ENCODE data around the gene HDDC3. TPM values are rescaled to one million over a fixed set of nuclear protein-coding genes. Genes with fewer than 3 reads are reported as not detected.
A peak's percentile ranks its signal among the peaks of the same experiment; 100 is the strongest.

HDDC3 gene
- total RNA-seq, 2 donors from 2014 or later: 13.5 to 29.6 TPM

DNA sequence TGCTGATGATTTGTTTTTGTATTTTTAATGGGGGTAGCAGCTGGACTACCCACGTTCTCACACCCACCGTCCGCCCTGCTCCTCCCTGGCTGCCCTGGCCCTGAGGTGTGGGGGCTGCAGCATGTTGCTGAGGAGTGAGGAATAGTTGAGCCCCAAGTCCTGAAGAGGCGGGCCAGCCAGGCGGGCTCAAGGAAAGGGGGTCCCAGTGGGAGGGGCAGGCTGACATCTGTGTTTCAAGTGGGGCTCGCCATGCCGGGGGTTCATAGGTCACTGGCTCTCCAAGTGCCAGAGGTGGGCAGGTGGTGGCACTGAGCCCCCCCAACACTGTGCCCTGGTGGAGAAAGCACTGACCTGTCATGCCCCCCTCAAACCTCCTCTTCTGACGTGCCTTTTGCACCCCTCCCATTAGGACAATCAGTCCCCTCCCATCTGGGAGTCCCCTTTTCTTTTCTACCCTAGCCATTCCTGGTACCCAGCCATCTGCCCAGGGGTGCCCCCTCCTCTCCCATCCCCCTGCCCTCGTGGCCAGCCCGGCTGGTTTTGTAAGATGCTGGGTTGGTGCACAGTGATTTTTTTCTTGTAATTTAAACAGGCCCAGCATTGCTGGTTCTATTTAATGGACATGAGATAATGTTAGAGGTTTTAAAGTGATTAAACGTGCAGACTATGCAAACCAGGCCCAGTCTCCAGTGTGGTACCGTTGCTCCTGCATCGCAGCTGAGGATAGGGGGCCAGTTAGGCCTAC lies 49.4 kb downstream of the HDDC3 start:
- H3K9ac ChIP-seq (ENCODE audit: low read depth in 2 of 2, low read length in 2 of 2): peak overlapping the region in 1 of 2 donors; percentile 80
- no peak overlapping the region for H3K4me3 ChIP-seq
- H3K27ac ChIP-seq: peak overlapping the region; percentile 89
- H3K36me3 ChIP-seq: peaks cover 5% of the 10 kb centered on the region
- TF ChIP-seq, protein P1, sequence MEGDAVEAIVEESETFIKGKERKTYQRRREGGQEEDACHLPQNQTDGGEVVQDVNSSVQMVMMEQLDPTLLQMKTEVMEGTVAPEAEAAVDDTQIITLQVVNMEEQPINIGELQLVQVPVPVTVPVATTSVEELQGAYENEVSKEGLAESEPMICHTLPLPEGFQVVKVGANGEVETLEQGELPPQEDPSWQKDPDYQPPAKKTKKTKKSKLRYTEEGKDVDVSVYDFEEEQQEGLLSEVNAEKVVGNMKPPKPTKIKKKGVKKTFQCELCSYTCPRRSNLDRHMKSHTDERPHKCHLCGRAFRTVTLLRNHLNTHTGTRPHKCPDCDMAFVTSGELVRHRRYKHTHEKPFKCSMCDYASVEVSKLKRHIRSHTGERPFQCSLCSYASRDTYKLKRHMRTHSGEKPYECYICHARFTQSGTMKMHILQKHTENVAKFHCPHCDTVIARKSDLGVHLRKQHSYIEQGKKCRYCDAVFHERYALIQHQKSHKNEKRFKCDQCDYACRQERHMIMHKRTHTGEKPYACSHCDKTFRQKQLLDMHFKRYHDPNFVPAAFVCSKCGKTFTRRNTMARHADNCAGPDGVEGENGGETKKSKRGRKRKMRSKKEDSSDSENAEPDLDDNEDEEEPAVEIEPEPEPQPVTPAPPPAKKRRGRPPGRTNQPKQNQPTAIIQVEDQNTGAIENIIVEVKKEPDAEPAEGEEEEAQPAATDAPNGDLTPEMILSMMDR (IDR thresholded peaks at IDR 0.05): no peak
- no peak for DNase-seq
- intact Hi-C loops (cut with DNase I): no loop called here
- no peaks in the 10 kb centered on the region for H3K27me3 ChIP-seq
- no peaks in the 10 kb centered on the region for H3K9me3 ChIP-seq
- H3K4me1 ChIP-seq: peaks cover 5% of the 10 kb centered on the region

DNA sequence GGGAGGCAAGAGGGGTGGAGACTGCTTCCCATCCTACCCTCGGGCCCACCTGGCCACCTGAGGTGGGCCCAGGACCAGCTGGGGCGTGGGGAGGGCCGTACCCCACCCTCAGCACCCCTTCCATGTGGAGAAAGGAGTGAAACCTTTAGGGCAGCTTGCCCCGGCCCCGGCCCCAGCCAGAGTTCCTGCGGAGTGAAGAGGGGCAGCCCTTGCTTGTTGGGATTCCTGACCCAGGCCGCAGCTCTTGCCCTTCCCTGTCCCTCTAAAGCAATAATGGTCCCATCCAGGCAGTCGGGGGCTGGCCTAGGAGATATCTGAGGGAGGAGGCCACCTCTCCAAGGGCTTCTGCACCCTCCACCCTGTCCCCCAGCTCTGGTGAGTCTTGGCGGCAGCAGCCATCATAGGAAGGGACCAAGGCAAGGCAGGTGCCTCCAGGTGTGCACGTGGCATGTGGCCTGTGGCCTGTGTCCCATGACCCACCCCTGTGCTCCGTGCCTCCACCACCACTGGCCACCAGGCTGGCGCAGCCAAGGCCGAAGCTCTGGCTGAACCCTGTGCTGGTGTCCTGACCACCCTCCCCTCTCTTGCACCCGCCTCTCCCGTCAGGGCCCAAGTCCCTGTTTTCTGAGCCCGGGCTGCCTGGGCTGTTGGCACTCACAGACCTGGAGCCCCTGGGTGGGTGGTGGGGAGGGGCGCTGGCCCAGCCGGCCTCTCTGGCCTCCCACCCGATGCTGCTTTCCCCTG lies 50.2 kb downstream of the HDDC3 start:
- H3K9ac ChIP-seq (ENCODE audit: low read depth in 2 of 2, low read length in 2 of 2): no peak overlapping the region
- peaks cover 13% of the 10 kb centered on the region for H3K36me3 ChIP-seq
- TF ChIP-seq, protein P1 (IDR thresholded peaks at IDR 0.05): no peak
- no peaks in the 10 kb centered on the region for H3K27me3 ChIP-seq
- H3K27ac ChIP-seq: no peak overlapping the region
- intact Hi-C loops (cut with DNase I): no loop called here
- DNase-seq: no peak
- H3K4me3 ChIP-seq: no peak overlapping the region
- no peaks in the 10 kb centered on the region for H3K9me3 ChIP-seq
- H3K4me1 ChIP-seq: peaks cover 5% of the 10 kb centered on the region

DNA sequence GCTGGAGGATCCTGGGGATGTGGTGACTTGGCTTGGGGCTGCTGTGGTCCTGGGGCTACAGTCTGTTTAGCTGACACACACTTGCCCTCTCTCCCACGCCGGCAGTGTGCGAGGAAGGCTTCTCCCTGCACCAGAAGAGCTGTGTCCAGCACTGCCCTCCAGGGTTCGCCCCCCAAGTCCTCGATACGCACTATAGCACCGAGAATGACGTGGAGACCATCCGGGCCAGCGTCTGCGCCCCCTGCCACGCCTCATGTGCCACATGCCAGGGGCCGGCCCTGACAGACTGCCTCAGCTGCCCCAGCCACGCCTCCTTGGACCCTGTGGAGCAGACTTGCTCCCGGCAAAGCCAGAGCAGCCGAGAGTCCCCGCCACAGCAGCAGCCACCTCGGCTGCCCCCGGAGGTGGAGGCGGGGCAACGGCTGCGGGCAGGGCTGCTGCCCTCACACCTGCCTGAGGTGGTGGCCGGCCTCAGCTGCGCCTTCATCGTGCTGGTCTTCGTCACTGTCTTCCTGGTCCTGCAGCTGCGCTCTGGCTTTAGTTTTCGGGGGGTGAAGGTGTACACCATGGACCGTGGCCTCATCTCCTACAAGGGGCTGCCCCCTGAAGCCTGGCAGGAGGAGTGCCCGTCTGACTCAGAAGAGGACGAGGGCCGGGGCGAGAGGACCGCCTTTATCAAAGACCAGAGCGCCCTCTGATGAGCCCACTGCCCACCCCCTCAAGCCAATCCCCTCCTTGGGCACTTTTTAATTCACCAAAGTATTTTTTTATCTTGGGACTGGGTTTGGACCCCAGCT lies 51.0 kb downstream of the HDDC3 start:
- TF ChIP-seq, protein P1 (IDR thresholded peaks at IDR 0.05): no peak
- Histone ChIP-seq H3K36me3 (peaks cover 20% of the 10 kb centered on the region), H3K4me3 (no peak overlapping the region), H3K27ac (no peak overlapping the region), H3K9ac (ENCODE audit: low read depth in 2 of 2, low read length in 2 of 2) (no peak overlapping the region), H3K27me3 (no peaks in the 10 kb centered on the region), H3K4me1 (peaks cover 5% of the 10 kb centered on the region), H3K9me3 (no peaks in the 10 kb centered on the region)
- DNase-seq: no peak
- intact Hi-C loops (cut with DNase I): no loop called here

DNA sequence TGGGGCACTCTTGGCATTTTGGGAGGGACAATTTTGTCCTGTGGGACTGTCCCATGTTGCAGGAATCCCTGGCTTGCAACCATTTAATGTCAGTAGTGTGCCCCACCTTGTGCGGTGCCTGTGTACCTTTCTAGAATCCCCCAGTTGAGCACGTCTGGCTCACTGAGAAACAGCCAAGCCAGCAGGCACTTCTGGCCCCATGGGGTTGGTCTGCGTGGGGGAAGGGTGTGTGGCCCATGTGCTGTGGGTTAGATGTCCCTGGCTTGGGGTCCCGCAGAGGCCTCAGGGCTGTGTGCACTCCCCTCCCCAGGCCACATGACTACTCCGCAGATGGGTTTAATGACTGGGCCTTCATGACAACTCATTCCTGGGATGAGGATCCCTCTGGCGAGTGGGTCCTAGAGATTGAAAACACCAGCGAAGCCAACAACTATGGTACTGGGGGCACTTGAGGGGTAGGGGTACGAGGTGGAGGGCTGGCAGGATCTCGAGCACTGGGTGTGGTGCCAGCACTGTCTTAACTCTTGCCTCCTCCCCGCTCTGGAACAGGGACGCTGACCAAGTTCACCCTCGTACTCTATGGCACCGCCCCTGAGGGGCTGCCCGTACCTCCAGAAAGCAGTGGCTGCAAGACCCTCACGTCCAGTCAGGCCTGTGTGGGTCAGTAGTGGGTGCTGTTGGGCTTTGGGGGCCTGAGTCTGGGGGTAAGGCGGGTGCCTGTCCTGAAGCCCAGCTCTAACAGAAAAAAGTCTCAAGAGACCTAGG lies 51.8 kb downstream of the HDDC3 start:
- Histone ChIP-seq H3K4me3 (no peak overlapping the region), H3K27ac (no peak overlapping the region), H3K27me3 (no peaks in the 10 kb centered on the region), H3K9me3 (no peaks in the 10 kb centered on the region), H3K9ac (ENCODE audit: low read depth in 2 of 2, low read length in 2 of 2) (no peak overlapping the region), H3K36me3 (peaks cover 20% of the 10 kb centered on the region), H3K4me1 (peaks cover 5% of the 10 kb centered on the region)
- TF ChIP-seq, protein P1 (IDR thresholded peaks at IDR 0.05): no peak
- intact Hi-C loops (cut with DNase I): no loop called here
- no peak for DNase-seq

Other genes starting within 250 kb of the HDDC3 start
- 10 to 100 TPM in 1 of 2 donors, 1 to 10 TPM in 1; 3.3 to 16.7 TPM for gene BLM, start 215.2 kb downstream of the HDDC3 start, total RNA-seq
- 10 to 100 TPM; 72.3 to 82.5 TPM for gene FURIN, start 64.0 kb downstream of the HDDC3 start, total RNA-seq
- 1 to 10 TPM; 6.5 to 8.8 TPM for gene FES, start 48.0 kb downstream of the HDDC3 start, total RNA-seq
- gene MAN2A2, start 29.2 kb downstream of the HDDC3 start, total RNA-seq: 10 to 100 TPM; 34.2 to 66.4 TPM
- gene UNC45A, start 2.7 kb upstream of the HDDC3 start, total RNA-seq: 10 to 100 TPM; 60.7 to 74.5 TPM
- 10 to 100 TPM; 14.8 to 33.0 TPM for gene RCCD1, start 22.3 kb upstream of the HDDC3 start, total RNA-seq
- 100 to 1,000 TPM in 1 of 2 donors, 10 to 100 TPM in 1; 44.3 to 114 TPM for gene PRC1, start 62.0 kb upstream of the HDDC3 start, total RNA-seq
- 10 to 100 TPM; 18.0 to 18.1 TPM for gene VPS33B, start 90.0 kb upstream of the HDDC3 start, total RNA-seq
- 1 to 10 TPM in 1 of 2 donors, under 1 TPM in 1; 0.17 to 1.1 TPM for gene SV2B, start 167.7 kb upstream of the HDDC3 start, total RNA-seq